Measurements from ENCODE around the gene RHBDD2.

- TF ChIP-seq CTCF (IDR thresholded peaks at IDR 0.05) (no peak), EZH2 (IDR thresholded peaks at IDR 0.05; ENCODE audit: borderline replicate concordance, insufficient read depth, low read depth, low read length, poor library complexity, severe bottlenecking) (no peak)
Measured at GRCh38 chr7:75916685-75917634, 38.1 kb downstream of the RHBDD2 start.
